Measurements from ENCODE around the gene RFX3.

Gene RFX3

GRCh38 chr9:3277200-3277599 lies 248.6 kb downstream of the RFX3 start:
- DNase-seq (ENCODE audit: low spot score), result no peak

GRCh38 chr9:3271581-3271980 lies 254.2 kb downstream of the RFX3 start:
- no peak for DNase-seq (ENCODE audit: low spot score)

GRCh38 chr9:3271157-3271556 lies 254.6 kb downstream of the RFX3 start:
- no peak for DNase-seq (ENCODE audit: low spot score)

- DNase-seq (ENCODE audit: low spot score), result no peak
These were observed 257.6 kb downstream of the RFX3 start for GRCh38 chr9:3268223-3268622.

GRCh38 chr9:3263698-3264097 lies 262.1 kb downstream of the RFX3 start:
- DNase-seq (ENCODE audit: low spot score), result no peak

- DNase-seq (ENCODE audit: low spot score), result no peak
These were observed 262.8 kb downstream of the RFX3 start for GRCh38 chr9:3262826-3263529.

GRCh38 chr9:3261484-3261883 lies 264.3 kb downstream of the RFX3 start:
- no peak for DNase-seq (ENCODE audit: low spot score)

GRCh38 chr9:3256571-3257330 lies 269.1 kb downstream of the RFX3 start:
- no peak for DNase-seq (ENCODE audit: low spot score)

GRCh38 chr9:3251309-3251708 lies 274.5 kb downstream of the RFX3 start:
- no peak for DNase-seq (ENCODE audit: low spot score)

GRCh38 chr9:3250741-3251140 lies 275.1 kb downstream of the RFX3 start:
- DNase-seq (ENCODE audit: low spot score), result no peak

GRCh38 chr9:3247211-3247610 lies 278.6 kb downstream of the RFX3 start:
- no peak for DNase-seq (ENCODE audit: low spot score)

GRCh38 chr9:3246241-3246640 lies 279.6 kb downstream of the RFX3 start:
- DNase-seq (ENCODE audit: low spot score), result no peak

GRCh38 chr9:3244963-3245653 lies 280.7 kb downstream of the RFX3 start:
- no peak for DNase-seq (ENCODE audit: low spot score)

- no peak for DNase-seq (ENCODE audit: low spot score)
These were observed 282.1 kb downstream of the RFX3 start for GRCh38 chr9:3243683-3244082.

GRCh38 chr9:3241290-3241689 lies 284.5 kb downstream of the RFX3 start:
- no peak for DNase-seq (ENCODE audit: low spot score)

- peak; percentile 63 for DNase-seq (ENCODE audit: low spot score)
These were observed 285.0 kb downstream of the RFX3 start for GRCh38 chr9:3240656-3241268.

- no peak for DNase-seq (ENCODE audit: low spot score)
These were observed 286.6 kb downstream of the RFX3 start for GRCh38 chr9:3239240-3239639.

GRCh38 chr9:3238236-3238635 lies 287.6 kb downstream of the RFX3 start:
- DNase-seq (ENCODE audit: low spot score), result no peak

GRCh38 chr9:3237121-3237520 lies 288.7 kb downstream of the RFX3 start:
- DNase-seq (ENCODE audit: low spot score), result no peak

GRCh38 chr9:3235497-3235896 lies 290.3 kb downstream of the RFX3 start:
- no peak for DNase-seq (ENCODE audit: low spot score)

- no peak for DNase-seq (ENCODE audit: low spot score)
These were observed 300.9 kb downstream of the RFX3 start for GRCh38 chr9:3224931-3225330.

- no peak for DNase-seq (ENCODE audit: low spot score)
These were observed 310.1 kb downstream of the RFX3 start for GRCh38 chr9:3215658-3216057.

- DNase-seq (ENCODE audit: low spot score), result no peak
These were observed 311.1 kb downstream of the RFX3 start for GRCh38 chr9:3214741-3215140.

Measured in germinal center (tissue), 1 donor.